HPDE6-E6E7 (cell line): Measurements from ENCODE around the gene CSTF3.
"Not testable (repeated sequence)": the region's sequence is repeated elsewhere in the genome, so short reads cannot be mapped to it uniquely, and the experiment has no call there.

Experiments used
- DNase-seq: peaks from one replicate; pipeline ENCODE4 v3.0.0; 2011; ENCODE audit warnings: missing footprints; ENCODE audit errors: extremely low spot score

CSTF3 gene

GRCh38 chr11:33086017-33086416 is 75.3 kb downstream of the CSTF3 start:
- no peak for DNase-seq

- no peak for DNase-seq
These were observed 77.4 kb downstream of the CSTF3 start for GRCh38 chr11:33083918-33084317.

GRCh38 chr11:33072465-33072864 is 88.8 kb downstream of the CSTF3 start:
- DNase-seq, result no peak

GRCh38 chr11:33068611-33069340 is 92.5 kb downstream of the CSTF3 start:
- DNase-seq, result no peak

GRCh38 chr11:33067294-33067693 is 94.0 kb downstream of the CSTF3 start:
- DNase-seq, result no peak

GRCh38 chr11:33065445-33066178 is 95.7 kb downstream of the CSTF3 start:
- peak; percentile 43 for DNase-seq

- no peak for DNase-seq
These were observed 96.4 kb downstream of the CSTF3 start for GRCh38 chr11:33064866-33065265.

GRCh38 chr11:33064033-33064825 is 97.1 kb downstream of the CSTF3 start:
- DNase-seq, result no peak

GRCh38 chr11:33063326-33063881 is 97.9 kb downstream of the CSTF3 start:
- DNase-seq, result no peak

GRCh38 chr11:33062137-33062536 is 99.1 kb downstream of the CSTF3 start:
- no peak for DNase-seq

- no peak for DNase-seq
These were observed 101.0 kb downstream of the CSTF3 start for GRCh38 chr11:33060271-33060670.

GRCh38 chr11:33059331-33060007 is 101.8 kb downstream of the CSTF3 start:
- DNase-seq, result peak; percentile 63

GRCh38 chr11:33057284-33057683 is 104.0 kb downstream of the CSTF3 start:
- DNase-seq, result no peak

- no peak for DNase-seq
These were observed 105.9 kb downstream of the CSTF3 start for GRCh38 chr11:33055375-33055774.

- no peak for DNase-seq
These were observed 109.0 kb downstream of the CSTF3 start for GRCh38 chr11:33052231-33052630.

- DNase-seq, result not testable (repeated sequence)
These were observed 111.5 kb downstream of the CSTF3 start for GRCh38 chr11:33049565-33050408.

- DNase-seq, result not testable (repeated sequence)
These were observed 112.6 kb downstream of the CSTF3 start for GRCh38 chr11:33048701-33049100.

GRCh38 chr11:33045551-33046255 is 115.6 kb downstream of the CSTF3 start:
- DNase-seq, result no peak

- no peak for DNase-seq
These were observed 117.0 kb downstream of the CSTF3 start for GRCh38 chr11:33044285-33044756.
